Measurements from ENCODE around the gene CFAP410.

Gene CFAP410

GRCh38 chr21:44338971-44339910 is at the start of gene CFAP410:
CFAP410 (minus strand) TSS chr21:44339390; CDS start chr21:44339194, 196 bp downstream.
- peak; percentile 93 for DNase-seq

GRCh38 chr21:44384968-44385367 is 45.8 kb upstream of the CFAP410 start:
- no peak for DNase-seq

- no peak for DNase-seq
These were observed 44.0 kb upstream of the CFAP410 start for GRCh38 chr21:44383216-44383615.

GRCh38 chr21:44382536-44382935 is 43.3 kb upstream of the CFAP410 start:
- DNase-seq, result no peak

GRCh38 chr21:44381874-44382273 is 42.7 kb upstream of the CFAP410 start:
- no peak for DNase-seq

GRCh38 chr21:44380876-44381275 is 41.7 kb upstream of the CFAP410 start:
- no peak for DNase-seq

- no peak for DNase-seq
These were observed 41.0 kb upstream of the CFAP410 start for GRCh38 chr21:44379991-44380865.

- no peak for DNase-seq
These were observed 40.3 kb upstream of the CFAP410 start for GRCh38 chr21:44379515-44379848.

GRCh38 chr21:44378646-44379514 is 39.7 kb upstream of the CFAP410 start:
- no peak for DNase-seq

- no peak for DNase-seq
These were observed 38.9 kb upstream of the CFAP410 start for GRCh38 chr21:44377922-44378645.

GRCh38 chr21:44377201-44377921 is 38.2 kb upstream of the CFAP410 start:
- DNase-seq, result no peak

- no peak for DNase-seq
These were observed 37.4 kb upstream of the CFAP410 start for GRCh38 chr21:44376606-44377005.

GRCh38 chr21:44375761-44376241 is 36.6 kb upstream of the CFAP410 start:
- DNase-seq, result no peak

GRCh38 chr21:44375281-44375651 is 36.1 kb upstream of the CFAP410 start:
- DNase-seq, result no peak

- DNase-seq, result no peak
These were observed 35.6 kb upstream of the CFAP410 start for GRCh38 chr21:44374601-44375280.

GRCh38 chr21:44372616-44373015 is 33.4 kb upstream of the CFAP410 start:
- no peak for DNase-seq

- DNase-seq, result no peak
These were observed 32.4 kb upstream of the CFAP410 start for GRCh38 chr21:44371596-44371995.

- no peak for DNase-seq
These were observed 31.7 kb upstream of the CFAP410 start for GRCh38 chr21:44370786-44371410.

GRCh38 chr21:44370027-44370735 is 31.0 kb upstream of the CFAP410 start:
- peak; percentile 1 for DNase-seq
